HEK293 (cell line): Measurements from ENCODE around the gene KRTAP1-5.
A peak's percentile ranks its signal among the peaks of the same experiment; 100 is the strongest.

Source experiments
- CTCF ChIA-PET: fragments of 350-600 bp; formaldehyde crosslinking; extraction: SDS; loops from one replicate; lab custom pipeline; 2021; ENCODE audit warnings: antibody characterized with exemption; lab: Yijun Ruan, JAX
- POLR2A ChIA-PET: fragments of 300-600 bp; formaldehyde crosslinking; extraction: SDS; loops from one replicate; lab custom pipeline; 2020; ENCODE audit warnings: antibody characterized with exemption, inconsistent platforms; lab: Yijun Ruan, JAX
- H3K27ac ChIP-seq: fragments of 200-500 bp; sonication (Bioruptor generic); 2 replicates; pipeline ENCODE4 v1.5.1; 2014; ENCODE audit warnings: low read depth, low read length, control low read depth, inconsistent platforms; ENCODE audit errors: extremely low read depth
- H3K36me3 ChIP-seq, 2 experiments: fragments of 200-500 bp in 1 of 2; sonication (Bioruptor generic) in 1 of 2; 1 replicate in 1 of 2; 2 replicates in 1 of 2; pipeline ENCODE4 v1.5.1; 2014 to 2017; ENCODE audit warnings: inconsistent platforms in 2 of 2, low read length in 2 of 2; ENCODE audit not compliant: control insufficient read depth in 2 of 2, insufficient read depth in 1 of 2
- H3K4me1 ChIP-seq: fragments of 200-500 bp; sonication (Bioruptor generic); 2 replicates; pipeline ENCODE4 v1.5.1; 2014; ENCODE audit warnings: mild to moderate bottlenecking, low read length, inconsistent platforms; ENCODE audit not compliant: control insufficient read depth, insufficient read depth
- H3K4me3 ChIP-seq: 2 replicates; pipeline ENCODE4 v1.5.1; 2011; ENCODE audit warnings: low read depth, mild to moderate bottlenecking, control low read depth, low read length, moderate library complexity
- H3K9me3 ChIP-seq: fragments of 200-500 bp; sonication (Bioruptor generic); 2 replicates; pipeline ENCODE4 v1.5.1; 2014; ENCODE audit warnings: low read depth, low read length, inconsistent platforms; ENCODE audit not compliant: control insufficient read depth, insufficient read depth
- BCL11A ChIP-seq: fragments of 450-650 bp; formaldehyde crosslinking; IDR thresholded peaks from 2 replicates; pipeline ENCODE4 v1.5.1; 2016; ENCODE audit warnings: low read depth, missing biosample characterization, missing genetic modification characterization
- GLI2 ChIP-seq: fragments of 450-650 bp; formaldehyde crosslinking; IDR thresholded peaks from 2 replicates; pipeline ENCODE4; 2017; ENCODE audit warnings: missing biosample characterization, missing genetic modification characterization, low read depth, borderline replicate concordance
- KLF9 ChIP-seq: fragments of 450-650 bp; formaldehyde crosslinking; IDR thresholded peaks from 2 replicates; pipeline ENCODE4 v1.5.1; 2016; ENCODE audit warnings: missing biosample characterization, missing genetic modification characterization, low read depth
- OSR2 ChIP-seq: fragments of 450-650 bp; formaldehyde crosslinking; IDR thresholded peaks from 2 replicates; pipeline ENCODE4 v1.5.1; 2016; ENCODE audit warnings: missing biosample characterization, missing genetic modification characterization
- REPIN1 ChIP-seq: fragments of 450-650 bp; formaldehyde crosslinking; IDR thresholded peaks from 2 replicates; pipeline ENCODE4 v1.5.1; 2017; ENCODE audit warnings: missing biosample characterization, missing genetic modification characterization, low read depth
- SCRT2 ChIP-seq: fragments of 450-650 bp; formaldehyde crosslinking; IDR thresholded peaks from 2 replicates; pipeline ENCODE4 v1.5.1; 2016; ENCODE audit warnings: missing biosample characterization, missing genetic modification characterization
- SETDB1 ChIP-seq: IDR thresholded peaks from one replicate; pipeline ENCODE4 v1.6.1; 2017; ENCODE audit warnings: mild to moderate bottlenecking, low read length, moderate library complexity, mixed read lengths; ENCODE audit not compliant: insufficient read length
- ZBTB1 ChIP-seq: fragments of 450-650 bp; formaldehyde crosslinking; IDR thresholded peaks from 2 replicates; pipeline ENCODE4 v1.5.1; 2016; ENCODE audit warnings: missing biosample characterization, missing genetic modification characterization
- ZBTB17 ChIP-seq: fragments of 450-650 bp; formaldehyde crosslinking; IDR thresholded peaks from 2 replicates; pipeline ENCODE4 v1.5.1; 2016; ENCODE audit warnings: missing biosample characterization, missing genetic modification characterization
- ZEB2 ChIP-seq: fragments of 450-650 bp; formaldehyde crosslinking; IDR thresholded peaks from 2 replicates; pipeline ENCODE4 v1.5.1; 2016; ENCODE audit warnings: missing biosample characterization, missing genetic modification characterization
- ZFP37 ChIP-seq: fragments of 450-650 bp; formaldehyde crosslinking; IDR thresholded peaks from 2 replicates; pipeline ENCODE4 v1.5.1; 2016; ENCODE audit warnings: missing biosample characterization, missing genetic modification characterization
- ZNF335 ChIP-seq: fragments of 450-650 bp; formaldehyde crosslinking; conservative IDR thresholded peaks from 2 replicates; pipeline ENCODE4 v1.5.1; 2016; ENCODE audit warnings: missing biosample characterization, missing genetic modification characterization
- ZNF341 ChIP-seq: fragments of 450-650 bp; formaldehyde crosslinking; IDR thresholded peaks from 2 replicates; pipeline ENCODE4; 2016; ENCODE audit warnings: low read depth, missing biosample characterization, missing genetic modification characterization
- ZNF354C ChIP-seq: fragments of 450-650 bp; formaldehyde crosslinking; IDR thresholded peaks from 2 replicates; pipeline ENCODE4 v1.5.1; 2016; ENCODE audit warnings: missing biosample characterization, missing genetic modification characterization, low read depth, borderline replicate concordance
- ZNF623 ChIP-seq: fragments of 450-650 bp; formaldehyde crosslinking; IDR thresholded peaks from 2 replicates; pipeline ENCODE4 v1.5.1; 2016; ENCODE audit warnings: missing biosample characterization, missing genetic modification characterization
- ZNF654 ChIP-seq: fragments of 450-650 bp; formaldehyde crosslinking; IDR thresholded peaks from 2 replicates; pipeline ENCODE4 v1.5.1; 2016; ENCODE audit warnings: low read depth, missing biosample characterization, missing genetic modification characterization
- ZNF664 ChIP-seq: fragments of 450-650 bp; formaldehyde crosslinking; IDR thresholded peaks from 2 replicates; pipeline ENCODE4 v1.5.1; 2016; ENCODE audit warnings: missing biosample characterization, missing genetic modification characterization
- TF ChIP-seq, protein P1 (sequence below): fragments of 450-650 bp; formaldehyde crosslinking; IDR thresholded peaks from 2 replicates; pipeline ENCODE4 v1.5.1; 2016; ENCODE audit warnings: missing biosample characterization, missing genetic modification characterization
- TF ChIP-seq, protein P2 (sequence below): fragments of 450-650 bp; formaldehyde crosslinking; IDR thresholded peaks from 2 replicates; pipeline ENCODE4 v1.5.1; 2016; ENCODE audit warnings: missing biosample characterization, missing genetic modification characterization
- TF ChIP-seq, protein P3 (sequence below): fragments of 450-650 bp; IDR thresholded peaks from 2 replicates; pipeline ENCODE4 v1.5.1; 2018; ENCODE audit warnings: missing biosample characterization, missing genetic modification characterization
- TF ChIP-seq, protein P4 (sequence below): fragments of 450-650 bp; formaldehyde crosslinking; IDR thresholded peaks from 2 replicates; pipeline ENCODE4 v1.5.1; 2017; ENCODE audit warnings: missing biosample characterization, missing genetic modification characterization
- TF ChIP-seq, protein P5 (sequence below): fragments of 450-650 bp; formaldehyde crosslinking; IDR thresholded peaks from 2 replicates; pipeline ENCODE4 v1.5.1; 2016; ENCODE audit warnings: missing biosample characterization, missing genetic modification characterization
- TF ChIP-seq, protein P6 (sequence below): fragments of 450-650 bp; formaldehyde crosslinking; IDR thresholded peaks from 2 replicates; pipeline ENCODE4 v1.5.1; 2016; ENCODE audit warnings: missing biosample characterization, missing genetic modification characterization, low read depth
- TF ChIP-seq, protein P7 (sequence below): fragments of 450-650 bp; IDR thresholded peaks from 2 replicates; pipeline ENCODE4 v1.5.1; 2018; ENCODE audit warnings: missing biosample characterization, mild to moderate bottlenecking, missing genetic modification characterization

KRTAP1-5 gene

DNA sequence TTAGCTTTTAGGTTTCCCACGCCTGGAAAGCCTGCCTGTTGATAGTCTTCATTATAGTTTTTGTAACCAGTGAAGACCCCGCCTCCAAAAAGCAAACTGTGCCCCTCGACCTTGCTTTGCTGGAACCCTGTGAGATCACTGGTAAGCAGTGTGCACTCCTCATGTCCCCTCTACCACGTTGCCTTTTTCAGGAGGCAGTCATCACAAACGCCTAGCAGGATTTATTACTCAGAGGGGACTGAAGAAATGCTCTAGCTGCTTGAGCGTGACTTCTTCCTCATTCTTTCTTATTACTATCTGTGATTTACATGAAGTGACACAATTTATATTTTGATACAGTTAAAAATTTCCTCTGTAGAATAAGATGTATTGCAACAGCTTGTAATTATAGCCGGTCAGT is 11.6 kb downstream of the KRTAP1-5 start (continued):
- TF ChIP-seq GLI2 (tag by site-specific recombination): no peak
- TF ChIP-seq ZNF354C (tag by site-specific recombination): no peak
- TF ChIP-seq ZNF341 (tag by site-specific recombination): no peak
- TF ChIP-seq, protein P1, sequence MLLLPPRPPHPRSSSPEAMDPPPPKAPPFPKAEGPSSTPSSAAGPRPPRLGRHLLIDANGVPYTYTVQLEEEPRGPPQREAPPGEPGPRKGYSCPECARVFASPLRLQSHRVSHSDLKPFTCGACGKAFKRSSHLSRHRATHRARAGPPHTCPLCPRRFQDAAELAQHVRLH (tag by site-specific recombination): no peak
- TF ChIP-seq, all 188 proteins: peak for 0

DNA sequence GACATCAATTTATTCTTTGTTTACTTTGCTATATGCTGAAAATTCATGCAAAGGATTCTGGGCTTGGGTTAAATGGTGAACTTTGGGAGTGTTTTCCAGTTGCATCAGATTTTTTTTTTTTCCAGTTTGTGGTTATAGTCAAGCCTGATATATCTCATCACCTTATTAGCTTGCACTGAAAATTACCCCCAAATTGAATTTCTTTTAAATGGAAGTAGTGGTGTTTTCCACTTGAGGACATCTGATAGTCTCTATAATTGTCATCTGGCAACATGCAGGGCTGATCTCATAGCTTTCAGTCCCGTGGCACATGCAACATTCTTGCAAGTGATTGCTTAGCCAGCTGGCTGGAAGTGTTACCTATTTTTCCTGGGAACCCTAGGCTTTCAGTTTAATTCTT is 13.4 kb downstream of the KRTAP1-5 start:
- H3K4me1 ChIP-seq: no peaks in the 10 kb centered on the region
- POLR2A ChIA-PET: no interaction called here
- no peak overlapping the region for H3K4me3 ChIP-seq
- CTCF ChIA-PET: interaction anchor here (0.6 to 1.2 kb wide), 2 partner anchors 317 to 394 kb away, joined by 4 read pairs; no protein-coding TSS in a partner anchor
- no peak overlapping the region for H3K27ac ChIP-seq
- H3K9me3 ChIP-seq: no peaks in the 10 kb centered on the region
- no peaks in the 10 kb centered on the region for H3K36me3 ChIP-seq
- TF ChIP-seq, protein P2, sequence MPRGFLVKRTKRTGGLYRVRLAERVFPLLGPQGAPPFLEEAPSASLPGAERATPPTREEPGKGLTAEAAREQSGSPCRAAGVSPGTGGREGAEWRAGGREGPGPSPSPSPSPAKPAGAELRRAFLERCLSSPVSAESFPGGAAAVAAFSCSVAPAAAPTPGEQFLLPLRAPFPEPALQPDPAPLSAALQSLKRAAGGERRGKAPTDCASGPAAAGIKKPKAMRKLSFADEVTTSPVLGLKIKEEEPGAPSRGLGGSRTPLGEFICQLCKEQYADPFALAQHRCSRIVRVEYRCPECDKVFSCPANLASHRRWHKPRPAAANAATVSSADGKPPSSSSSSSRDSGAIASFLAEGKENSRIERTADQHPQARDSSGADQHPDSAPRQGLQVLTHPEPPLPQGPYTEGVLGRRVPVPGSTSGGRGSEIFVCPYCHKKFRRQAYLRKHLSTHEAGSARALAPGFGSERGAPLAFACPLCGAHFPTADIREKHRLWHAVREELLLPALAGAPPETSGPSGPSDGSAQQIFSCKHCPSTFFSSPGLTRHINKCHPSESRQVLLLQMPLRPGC (tag by site-specific recombination): no peak
- peak; percentile 28; the same call in 1 of the 2 replicates for TF ChIP-seq ZNF335 (tag by site-specific recombination)
- TF ChIP-seq ZNF623 (tag by site-specific recombination): no peak
- TF ChIP-seq, protein P3, sequence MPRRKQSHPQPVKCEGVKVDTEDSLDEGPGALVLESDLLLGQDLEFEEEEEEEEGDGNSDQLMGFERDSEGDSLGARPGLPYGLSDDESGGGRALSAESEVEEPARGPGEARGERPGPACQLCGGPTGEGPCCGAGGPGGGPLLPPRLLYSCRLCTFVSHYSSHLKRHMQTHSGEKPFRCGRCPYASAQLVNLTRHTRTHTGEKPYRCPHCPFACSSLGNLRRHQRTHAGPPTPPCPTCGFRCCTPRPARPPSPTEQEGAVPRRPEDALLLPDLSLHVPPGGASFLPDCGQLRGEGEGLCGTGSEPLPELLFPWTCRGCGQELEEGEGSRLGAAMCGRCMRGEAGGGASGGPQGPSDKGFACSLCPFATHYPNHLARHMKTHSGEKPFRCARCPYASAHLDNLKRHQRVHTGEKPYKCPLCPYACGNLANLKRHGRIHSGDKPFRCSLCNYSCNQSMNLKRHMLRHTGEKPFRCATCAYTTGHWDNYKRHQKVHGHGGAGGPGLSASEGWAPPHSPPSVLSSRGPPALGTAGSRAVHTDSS: no peak
- 0 out of 2 replicates have a peak, but pooled peaks have one; percentile 15 for TF ChIP-seq SCRT2
- TF ChIP-seq SETDB1: no peak
- TF ChIP-seq, protein P4, sequence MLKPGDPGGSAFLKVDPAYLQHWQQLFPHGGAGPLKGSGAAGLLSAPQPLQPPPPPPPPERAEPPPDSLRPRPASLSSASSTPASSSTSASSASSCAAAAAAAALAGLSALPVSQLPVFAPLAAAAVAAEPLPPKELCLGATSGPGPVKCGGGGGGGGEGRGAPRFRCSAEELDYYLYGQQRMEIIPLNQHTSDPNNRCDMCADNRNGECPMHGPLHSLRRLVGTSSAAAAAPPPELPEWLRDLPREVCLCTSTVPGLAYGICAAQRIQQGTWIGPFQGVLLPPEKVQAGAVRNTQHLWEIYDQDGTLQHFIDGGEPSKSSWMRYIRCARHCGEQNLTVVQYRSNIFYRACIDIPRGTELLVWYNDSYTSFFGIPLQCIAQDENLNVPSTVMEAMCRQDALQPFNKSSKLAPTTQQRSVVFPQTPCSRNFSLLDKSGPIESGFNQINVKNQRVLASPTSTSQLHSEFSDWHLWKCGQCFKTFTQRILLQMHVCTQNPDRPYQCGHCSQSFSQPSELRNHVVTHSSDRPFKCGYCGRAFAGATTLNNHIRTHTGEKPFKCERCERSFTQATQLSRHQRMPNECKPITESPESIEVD (tag by site-specific recombination): peak; percentile 82
- peak; percentile 75 for TF ChIP-seq ZEB2 (tag by site-specific recombination)
- peak; percentile 76; the same call in 1 of the 2 replicates for TF ChIP-seq ZFP37 (tag by site-specific recombination)
- TF ChIP-seq, protein P5, sequence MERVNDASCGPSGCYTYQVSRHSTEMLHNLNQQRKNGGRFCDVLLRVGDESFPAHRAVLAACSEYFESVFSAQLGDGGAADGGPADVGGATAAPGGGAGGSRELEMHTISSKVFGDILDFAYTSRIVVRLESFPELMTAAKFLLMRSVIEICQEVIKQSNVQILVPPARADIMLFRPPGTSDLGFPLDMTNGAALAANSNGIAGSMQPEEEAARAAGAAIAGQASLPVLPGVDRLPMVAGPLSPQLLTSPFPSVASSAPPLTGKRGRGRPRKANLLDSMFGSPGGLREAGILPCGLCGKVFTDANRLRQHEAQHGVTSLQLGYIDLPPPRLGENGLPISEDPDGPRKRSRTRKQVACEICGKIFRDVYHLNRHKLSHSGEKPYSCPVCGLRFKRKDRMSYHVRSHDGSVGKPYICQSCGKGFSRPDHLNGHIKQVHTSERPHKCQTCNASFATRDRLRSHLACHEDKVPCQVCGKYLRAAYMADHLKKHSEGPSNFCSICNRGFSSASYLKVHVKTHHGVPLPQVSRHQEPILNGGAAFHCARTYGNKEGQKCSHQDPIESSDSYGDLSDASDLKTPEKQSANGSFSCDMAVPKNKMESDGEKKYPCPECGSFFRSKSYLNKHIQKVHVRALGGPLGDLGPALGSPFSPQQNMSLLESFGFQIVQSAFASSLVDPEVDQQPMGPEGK (tag by site-specific recombination): peak; percentile 57
- TF ChIP-seq ZBTB17: peak; percentile 19; the same call in 1 of the 2 replicates
- no peak for TF ChIP-seq KLF9 (tag by site-specific recombination)
- no peak for TF ChIP-seq ZBTB1 (tag by site-specific recombination)
- peak; percentile 36; the same call in 1 of the 2 replicates for TF ChIP-seq OSR2
- TF ChIP-seq, protein P6, sequence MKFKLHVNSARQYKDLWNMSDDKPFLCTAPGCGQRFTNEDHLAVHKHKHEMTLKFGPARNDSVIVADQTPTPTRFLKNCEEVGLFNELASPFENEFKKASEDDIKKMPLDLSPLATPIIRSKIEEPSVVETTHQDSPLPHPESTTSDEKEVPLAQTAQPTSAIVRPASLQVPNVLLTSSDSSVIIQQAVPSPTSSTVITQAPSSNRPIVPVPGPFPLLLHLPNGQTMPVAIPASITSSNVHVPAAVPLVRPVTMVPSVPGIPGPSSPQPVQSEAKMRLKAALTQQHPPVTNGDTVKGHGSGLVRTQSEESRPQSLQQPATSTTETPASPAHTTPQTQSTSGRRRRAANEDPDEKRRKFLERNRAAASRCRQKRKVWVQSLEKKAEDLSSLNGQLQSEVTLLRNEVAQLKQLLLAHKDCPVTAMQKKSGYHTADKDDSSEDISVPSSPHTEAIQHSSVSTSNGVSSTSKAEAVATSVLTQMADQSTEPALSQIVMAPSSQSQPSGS (tag by site-specific recombination): 0 out of 2 replicates have a peak, but pooled peaks have one; percentile 11
- TF ChIP-seq REPIN1 (tag by site-specific recombination): no peak
- TF ChIP-seq, protein P7, sequence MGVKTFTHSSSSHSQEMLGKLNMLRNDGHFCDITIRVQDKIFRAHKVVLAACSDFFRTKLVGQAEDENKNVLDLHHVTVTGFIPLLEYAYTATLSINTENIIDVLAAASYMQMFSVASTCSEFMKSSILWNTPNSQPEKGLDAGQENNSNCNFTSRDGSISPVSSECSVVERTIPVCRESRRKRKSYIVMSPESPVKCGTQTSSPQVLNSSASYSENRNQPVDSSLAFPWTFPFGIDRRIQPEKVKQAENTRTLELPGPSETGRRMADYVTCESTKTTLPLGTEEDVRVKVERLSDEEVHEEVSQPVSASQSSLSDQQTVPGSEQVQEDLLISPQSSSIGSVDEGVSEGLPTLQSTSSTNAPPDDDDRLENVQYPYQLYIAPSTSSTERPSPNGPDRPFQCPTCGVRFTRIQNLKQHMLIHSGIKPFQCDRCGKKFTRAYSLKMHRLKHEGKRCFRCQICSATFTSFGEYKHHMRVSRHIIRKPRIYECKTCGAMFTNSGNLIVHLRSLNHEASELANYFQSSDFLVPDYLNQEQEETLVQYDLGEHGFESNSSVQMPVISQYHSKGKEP (tag by site-specific recombination): peak; percentile 67; the same call in 1 of the 2 replicates
- TF ChIP-seq ZNF664 (tag by site-specific recombination): no peak
- no peak for TF ChIP-seq BCL11A (tag by site-specific recombination)
- TF ChIP-seq ZNF654: no peak
